ENCODE measurements around the gene FUZ. TPM values are rescaled to one million over a fixed set of nuclear protein-coding genes. Genes with fewer than 3 reads are reported as not detected.

Gene FUZ
- polyA plus RNA-seq, 1 of the 3 experiments (the other 2 are of a cell fraction) = 29.9 TPM

GRCh38 chr19:49773663-49774350 lies 39.3 kb downstream of the FUZ start:
- Histone ChIP-seq H2AFZ (ENCODE audit: low read depth) (no peak overlapping the region), H4K20me1 (ENCODE audit: insufficient read depth) (peaks cover 8% of the 10 kb centered on the region), H3F3A (replicated peaks; ENCODE audit: insufficient read depth) (peaks cover 3% of the 10 kb centered on the region), H3K4me1 (ENCODE audit: control insufficient read depth in 1 of 2, insufficient read depth in 2 of 2, low read depth in 1 of 2, low read length in 1 of 2) (no peaks in the 10 kb centered on the region; a peak in 1 of 4 replicates), H3K9me3 (no peaks in the 10 kb centered on the region), H3K9me2 (no peaks in the 10 kb centered on the region), H3K27me3 (ENCODE audit: insufficient read depth) (no peaks in the 10 kb centered on the region), H3K27ac (ENCODE audit: low read depth in 2 of 2, low read length in 1 of 2) (no peak overlapping the region), H3K9ac (no peak overlapping the region), H3K79me2 (ENCODE audit: insufficient read depth) (peaks cover 94% of the 10 kb centered on the region), H3K4me3 (ENCODE audit: low read depth in 2 of 2, low read length in 1 of 2) (no peak overlapping the region), H3K4me2 (no peak overlapping the region), H3K36me3 (replicated peaks in 1 of 2; ENCODE audit: control insufficient read depth in 1 of 2, insufficient read depth in 2 of 2, low read length in 1 of 2) (no peaks in the 10 kb centered on the region)
- POLR2A ChIA-PET = no interaction called here
- TF ChIP-seq POLR2AphosphoS5 (IDR thresholded peaks at IDR 0.05; ENCODE audit: low read depth, low read length) (no peak), RCOR1 (IDR thresholded peaks at IDR 0.05; ENCODE audit: low read length) (no peak), RAD21 (IDR thresholded peaks at IDR 0.05; ENCODE audit: low read length) (no peak), EZH2phosphoT487 (IDR thresholded peaks at IDR 0.05; ENCODE audit: borderline replicate concordance, low read depth) (no peak), RXRA (IDR thresholded peaks at IDR 0.05; ENCODE audit: borderline replicate concordance, low read depth) (no peak), TEAD4 (IDR thresholded peaks at IDR 0.05; ENCODE audit: borderline replicate concordance, insufficient read depth) (no peak)
- TF ChIP-seq, protein P1, sequence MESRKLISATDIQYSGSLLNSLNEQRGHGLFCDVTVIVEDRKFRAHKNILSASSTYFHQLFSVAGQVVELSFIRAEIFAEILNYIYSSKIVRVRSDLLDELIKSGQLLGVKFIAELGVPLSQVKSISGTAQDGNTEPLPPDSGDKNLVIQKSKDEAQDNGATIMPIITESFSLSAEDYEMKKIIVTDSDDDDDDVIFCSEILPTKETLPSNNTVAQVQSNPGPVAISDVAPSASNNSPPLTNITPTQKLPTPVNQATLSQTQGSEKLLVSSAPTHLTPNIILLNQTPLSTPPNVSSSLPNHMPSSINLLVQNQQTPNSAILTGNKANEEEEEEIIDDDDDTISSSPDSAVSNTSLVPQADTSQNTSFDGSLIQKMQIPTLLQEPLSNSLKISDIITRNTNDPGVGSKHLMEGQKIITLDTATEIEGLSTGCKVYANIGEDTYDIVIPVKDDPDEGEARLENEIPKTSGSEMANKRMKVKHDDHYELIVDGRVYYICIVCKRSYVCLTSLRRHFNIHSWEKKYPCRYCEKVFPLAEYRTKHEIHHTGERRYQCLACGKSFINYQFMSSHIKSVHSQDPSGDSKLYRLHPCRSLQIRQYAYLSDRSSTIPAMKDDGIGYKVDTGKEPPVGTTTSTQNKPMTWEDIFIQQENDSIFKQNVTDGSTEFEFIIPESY (IDR thresholded peaks at IDR 0.05; ENCODE audit: borderline replicate concordance, low read depth) = no peak
- CTCF ChIA-PET = no interaction called here
- no peak for DNase-seq
- WGBS (ENCODE audit: low lambda C conversion rate) = 87% methylated on average over 8 of the region's 8 CpGs

DNA sequence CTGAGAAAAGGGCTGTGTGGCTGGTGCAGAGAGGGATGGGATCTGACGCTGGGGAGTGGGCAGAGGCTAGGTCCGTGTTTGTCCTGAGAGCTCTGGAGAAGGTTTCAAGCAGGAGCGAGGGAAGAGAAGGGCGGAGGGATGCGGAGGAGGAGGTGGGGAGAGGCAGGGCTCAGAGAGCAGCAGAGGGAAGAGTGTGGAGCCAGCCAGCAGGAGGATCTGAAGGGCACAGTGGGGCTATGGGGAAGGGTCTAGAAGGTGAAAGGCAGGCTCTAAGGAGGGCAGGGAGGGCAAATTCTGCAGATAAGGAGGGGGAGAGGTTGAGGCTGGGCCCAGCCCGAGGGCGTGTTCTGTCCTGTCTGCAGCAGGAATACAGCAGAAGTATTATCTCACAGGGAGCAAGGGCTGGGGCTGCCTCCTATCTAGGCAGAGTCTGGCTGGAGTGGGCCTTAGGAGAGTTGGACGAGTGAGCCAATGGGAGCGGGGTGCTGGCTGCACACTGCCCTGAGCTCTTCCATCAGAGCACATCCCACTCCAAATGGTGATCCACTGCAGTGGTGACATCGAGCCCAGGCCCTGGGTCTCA lies 40.2 kb downstream of the FUZ start:
- ChIA-PET CTCF (no interaction called here), POLR2A (no interaction called here)
- no peaks in the 10 kb centered on the region for H3K27me3 ChIP-seq (ENCODE audit: insufficient read depth)
- no peaks in the 10 kb centered on the region for H3K9me2 ChIP-seq
- no peaks in the 10 kb centered on the region for H3F3A ChIP-seq (replicated peaks; ENCODE audit: insufficient read depth)
- no peak for TF ChIP-seq MXI1 (IDR thresholded peaks at IDR 0.05; ENCODE audit: low read depth, low read length)
- no peak overlapping the region for H3K9ac ChIP-seq
- H3K36me3 ChIP-seq (replicated peaks in 1 of 2; ENCODE audit: control insufficient read depth in 1 of 2, insufficient read depth in 2 of 2, low read length in 1 of 2) = no peaks in the 10 kb centered on the region
- no peak for DNase-seq
- peaks cover 9% of the 10 kb centered on the region for H4K20me1 ChIP-seq (ENCODE audit: insufficient read depth)
- no peak overlapping the region for H3K4me2 ChIP-seq
- H2AFZ ChIP-seq (ENCODE audit: low read depth) = no peak overlapping the region
- H3K4me1 ChIP-seq (ENCODE audit: control insufficient read depth in 1 of 2, insufficient read depth in 2 of 2, low read depth in 1 of 2, low read length in 1 of 2) = peaks cover 0 to 4% of the 10 kb centered on the region in 2 experiments; a peak in 1 of 4 replicates
- H3K9me3 ChIP-seq = no peaks in the 10 kb centered on the region
- H3K79me2 ChIP-seq (ENCODE audit: insufficient read depth) = peaks cover 94% of the 10 kb centered on the region
- H3K27ac ChIP-seq (ENCODE audit: low read depth in 2 of 2, low read length in 1 of 2) = no peak overlapping the region
- WGBS (ENCODE audit: low lambda C conversion rate) = 87% methylated on average over 10 of the region's 10 CpGs
- H3K4me3 ChIP-seq (ENCODE audit: low read depth in 2 of 2, low read length in 1 of 2) = no peak overlapping the region

Measured in SK-N-SH (cell line).